ENCODE data around the gene ITM2B. TPM values are rescaled to one million over a fixed set of nuclear protein-coding genes. Genes with fewer than 3 reads are reported as not detected.

Gene ITM2B
- total RNA-seq, 1 experiment from 2014 or later: 179 TPM

GRCh38 chr13:48255090-48255489 is 22.1 kb downstream of the ITM2B start:
- BruUV-seq (replicated peaks): no TSS peak
- Mint-ChIP-seq H3K27ac (ENCODE audit: low read depth, unreplicated experiment) (no peak overlapping the region), H3K36me3 (ENCODE audit: insufficient read depth, unreplicated experiment) (peaks cover 68% of the 10 kb centered on the region), H3K4me1 (ENCODE audit: insufficient read depth, unreplicated experiment) (no peaks in the 10 kb centered on the region), H3K4me3 (ENCODE audit: unreplicated experiment) (no peak overlapping the region), H3K27me3 (ENCODE audit: insufficient read depth, unreplicated experiment) (no peaks in the 10 kb centered on the region), H3K9me3 (ENCODE audit: unreplicated experiment) (no peaks in the 10 kb centered on the region)
- POLR2A ChIA-PET: interaction anchor here (0.6 to 1.8 kb wide), 4 partner anchors 11 to 182 kb away, joined by 3 to 5 read pairs (median 4); no protein-coding TSS in a partner anchor
- intact Hi-C loops (cut with micrococcal nuclease): no loop called here
- CTCF ChIA-PET: no interaction called here
- no peak for TF ChIP-seq CTCF (IDR thresholded peaks at IDR 0.05; ENCODE audit: unreplicated experiment)
- DNase-seq (ENCODE audit: unreplicated experiment): no peak

- TF ChIP-seq CTCF (IDR thresholded peaks at IDR 0.05; ENCODE audit: unreplicated experiment): no peak
- Mint-ChIP-seq H3K4me1 (ENCODE audit: insufficient read depth, unreplicated experiment) (no peaks in the 10 kb centered on the region), H3K4me3 (ENCODE audit: unreplicated experiment) (no peak overlapping the region), H3K9me3 (ENCODE audit: unreplicated experiment) (no peaks in the 10 kb centered on the region), H3K27me3 (ENCODE audit: insufficient read depth, unreplicated experiment) (no peaks in the 10 kb centered on the region), H3K36me3 (ENCODE audit: insufficient read depth, unreplicated experiment) (peaks cover 68% of the 10 kb centered on the region), H3K27ac (ENCODE audit: low read depth, unreplicated experiment) (no peak overlapping the region)
- intact Hi-C loops (cut with micrococcal nuclease): no loop called here
- POLR2A ChIA-PET: interaction anchor here (1.8 kb wide), 1 partner anchor 47 kb away, joined by 5 read pairs; no protein-coding TSS in a partner anchor
- no TSS peak for BruUV-seq (replicated peaks)
- CTCF ChIA-PET: interaction anchor here (0.7 kb wide), 1 partner anchor 10 kb away, joined by 3 read pairs; no protein-coding TSS in a partner anchor
- DNase-seq (ENCODE audit: unreplicated experiment): no peak
These were observed 22.9 kb downstream of the ITM2B start for GRCh38 chr13:48255954-48256353.

- Mint-ChIP-seq H3K27me3 (ENCODE audit: insufficient read depth, unreplicated experiment) (no peaks in the 10 kb centered on the region), H3K9me3 (ENCODE audit: unreplicated experiment) (no peaks in the 10 kb centered on the region), H3K4me3 (ENCODE audit: unreplicated experiment) (no peak overlapping the region), H3K27ac (ENCODE audit: low read depth, unreplicated experiment) (no peak overlapping the region), H3K36me3 (ENCODE audit: insufficient read depth, unreplicated experiment) (peaks cover 86% of the 10 kb centered on the region), H3K4me1 (ENCODE audit: insufficient read depth, unreplicated experiment) (peaks cover 7% of the 10 kb centered on the region)
- DNase-seq (ENCODE audit: unreplicated experiment): no peak
- POLR2A ChIA-PET: interaction anchor here (0.6 kb wide), 1 partner anchor 1664 kb away, joined by 5 read pairs; no protein-coding TSS in a partner anchor
- CTCF ChIA-PET: no interaction called here
- TF ChIP-seq CTCF (IDR thresholded peaks at IDR 0.05; ENCODE audit: unreplicated experiment): no peak
- intact Hi-C loops (cut with micrococcal nuclease): no loop called here
- no TSS peak for BruUV-seq (replicated peaks)
These were observed 25.0 kb downstream of the ITM2B start for GRCh38 chr13:48258002-48258401.

- no peaks in the 10 kb centered on the region for H3K27me3 Mint-ChIP-seq (ENCODE audit: insufficient read depth, unreplicated experiment)
- H3K27ac Mint-ChIP-seq (ENCODE audit: low read depth, unreplicated experiment): no peak overlapping the region
- peaks cover 91% of the 10 kb centered on the region for H3K36me3 Mint-ChIP-seq (ENCODE audit: insufficient read depth, unreplicated experiment)
- intact Hi-C loops (cut with micrococcal nuclease): no loop called here
- peaks cover 9% of the 10 kb centered on the region for H3K4me1 Mint-ChIP-seq (ENCODE audit: insufficient read depth, unreplicated experiment)
- POLR2A ChIA-PET: no interaction called here
- no peak for DNase-seq (ENCODE audit: unreplicated experiment)
- TF ChIP-seq CTCF (IDR thresholded peaks at IDR 0.05; ENCODE audit: unreplicated experiment): no peak
- CTCF ChIA-PET: no interaction called here
- no TSS peak for BruUV-seq (replicated peaks)
- H3K4me3 Mint-ChIP-seq (ENCODE audit: unreplicated experiment): no peak overlapping the region
- no peaks in the 10 kb centered on the region for H3K9me3 Mint-ChIP-seq (ENCODE audit: unreplicated experiment)
These were observed 25.4 kb downstream of the ITM2B start for GRCh38 chr13:48258430-48258829.
